ENCODE results near the gene SLMAP. TPM values are rescaled to one million over a fixed set of nuclear protein-coding genes. Genes with fewer than 3 reads are reported as not detected.

Gene SLMAP
- polyA plus RNA-seq, 12 donors = 48.9 to 102 (median 70.8) TPM; not detected in 1

- DNase-seq = no peak
Observed at GRCh38 chr3:57937092-57937491, 181.0 kb downstream of the SLMAP start.

- DNase-seq = no peak
Observed at GRCh38 chr3:57939775-57940174, 183.7 kb downstream of the SLMAP start.

DNA sequence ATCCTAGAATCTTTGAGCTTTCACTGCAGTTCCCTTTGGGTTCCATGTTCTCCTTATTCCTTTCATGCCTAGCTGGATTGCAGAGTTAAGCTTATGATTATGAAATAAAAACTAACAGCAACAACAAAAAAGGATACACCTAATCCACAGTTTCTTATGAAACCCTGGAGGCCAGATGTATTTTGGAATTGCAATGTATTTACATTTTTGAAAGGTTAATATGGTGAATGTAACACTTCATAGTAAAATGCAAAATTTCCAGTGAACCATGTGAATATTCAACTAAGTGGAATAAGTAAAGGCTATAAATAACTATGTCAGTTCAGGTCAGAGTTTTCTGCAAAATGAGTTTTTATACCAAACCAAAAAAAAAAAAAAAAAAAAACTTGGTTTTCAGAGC, 186.3 kb downstream of the SLMAP start:
- no peak for DNase-seq

DNA sequence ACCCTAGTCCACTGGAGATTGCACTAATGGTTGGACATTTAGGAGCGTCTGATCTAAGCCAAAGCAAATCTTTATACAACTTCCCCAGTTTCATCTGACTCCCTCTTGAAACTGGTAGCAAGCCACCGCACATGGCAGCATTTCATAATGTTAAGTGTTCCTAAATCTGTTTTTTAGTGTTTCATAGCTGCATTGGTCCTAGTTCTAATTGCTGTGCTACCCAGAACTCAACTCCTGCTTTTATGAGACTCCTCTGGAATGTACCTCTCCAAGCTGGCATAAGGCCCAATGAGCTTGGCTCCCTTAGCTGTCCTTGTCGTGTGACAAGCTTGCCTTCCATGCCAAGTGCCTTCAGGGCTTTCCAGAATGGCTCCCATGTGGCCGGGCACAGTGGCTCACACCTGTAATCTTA, 186.8 kb downstream of the SLMAP start:
- no peak for DNase-seq

- no peak for DNase-seq
Observed at GRCh38 chr3:57943525-57944495, 187.7 kb downstream of the SLMAP start.

DNA sequence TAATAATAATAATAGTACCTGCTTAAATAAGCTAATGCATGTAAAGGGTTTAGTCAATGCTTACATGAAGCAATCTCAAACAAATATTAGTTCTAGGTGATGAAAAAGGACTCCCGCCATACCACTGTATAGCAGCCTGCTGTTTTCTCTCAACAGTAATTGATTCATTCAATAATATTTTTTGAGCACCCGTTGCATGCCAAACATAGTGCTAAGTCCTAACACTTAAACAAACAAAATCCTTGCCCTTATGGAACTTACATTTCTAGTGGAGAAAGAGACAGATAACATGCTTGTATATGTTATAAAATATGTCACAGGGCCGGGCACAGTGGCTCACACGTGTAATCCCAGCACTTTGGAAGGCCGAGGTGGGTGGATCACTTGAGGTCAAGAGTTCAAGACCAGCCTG, 190.9 kb downstream of the SLMAP start:
- DNase-seq = no peak

DNA sequence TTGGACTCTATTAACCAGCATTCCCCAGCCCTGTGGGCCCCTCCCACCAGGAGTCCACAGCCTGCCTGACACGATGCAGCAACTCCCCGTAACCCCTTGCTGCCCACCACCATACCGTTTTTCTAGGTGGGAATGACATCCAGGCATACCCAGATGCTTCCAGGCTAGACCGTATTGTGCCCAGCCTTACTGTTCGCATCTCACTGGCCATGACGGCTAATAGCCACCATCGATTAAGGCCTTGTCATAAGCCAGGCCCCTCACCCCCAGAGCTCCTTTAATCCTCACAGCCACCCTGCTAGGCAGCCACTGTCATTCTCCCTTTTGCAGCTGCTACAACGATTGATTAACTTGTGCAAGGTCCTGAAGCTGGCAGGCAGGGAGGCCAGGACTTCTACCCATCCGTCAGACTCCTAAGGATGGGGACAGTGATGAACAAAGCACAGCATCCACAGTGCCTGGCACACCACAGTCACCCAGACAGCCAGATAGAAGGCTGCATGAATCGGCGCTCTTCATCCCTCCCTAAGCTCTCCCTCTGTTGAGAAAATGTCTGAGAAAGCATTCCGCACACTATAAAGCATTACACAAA, 192.1 kb downstream of the SLMAP start:
- no peak for DNase-seq

- no peak for DNase-seq
Observed at GRCh38 chr3:57948781-57949242, 192.7 kb downstream of the SLMAP start.

GRCh38 chr3:57949344-57949743, 193.2 kb downstream of the SLMAP start:
- no peak for DNase-seq

GRCh38 chr3:57949785-57950615, 193.9 kb downstream of the SLMAP start:
- DNase-seq = no peak

- peak; percentile 52 for DNase-seq
Observed at GRCh38 chr3:57951066-57951882, 195.2 kb downstream of the SLMAP start.

- DNase-seq = peak; percentile 45
Observed at GRCh38 chr3:57952208-57952631, 196.1 kb downstream of the SLMAP start.

DNA sequence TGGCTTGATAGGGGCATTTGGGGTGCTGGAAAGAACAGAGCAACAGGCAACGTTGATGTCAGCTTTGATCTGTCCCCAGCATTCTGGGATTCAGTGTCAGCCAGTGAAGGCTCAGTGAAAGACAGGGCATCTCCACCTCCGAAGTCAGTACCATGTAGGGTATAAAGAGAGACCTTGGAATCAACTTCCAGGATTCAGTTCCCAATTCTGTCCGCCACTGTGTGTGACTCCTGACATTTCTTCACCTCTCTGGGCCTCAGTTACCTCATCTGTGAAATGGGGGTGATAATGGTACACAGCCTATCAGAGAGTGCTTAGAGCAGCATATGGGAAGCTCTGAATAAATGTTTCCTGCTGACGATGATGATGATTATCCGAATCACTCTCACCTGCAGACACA, 196.5 kb downstream of the SLMAP start:
- DNase-seq = no peak

DNA sequence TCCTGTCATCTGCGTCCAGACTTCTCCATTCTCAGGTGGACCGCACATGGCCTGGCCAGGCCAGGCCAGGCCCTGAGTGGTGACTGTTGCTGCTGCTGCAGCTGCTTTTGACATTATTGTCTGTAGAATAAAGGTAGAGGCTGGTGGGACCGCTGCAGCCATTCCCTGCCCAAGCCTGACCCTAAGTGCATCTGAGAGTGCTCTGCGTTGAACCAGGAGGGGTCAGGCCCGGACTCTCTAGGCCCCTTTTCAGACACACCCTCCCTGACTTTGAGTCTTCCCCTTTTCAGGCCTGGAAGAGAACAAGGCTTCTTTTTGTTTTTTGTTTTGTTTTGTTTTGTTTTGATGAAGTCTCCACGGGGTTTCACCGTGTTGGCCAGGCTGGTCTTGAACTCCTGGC, 197.5 kb downstream of the SLMAP start:
- no peak for DNase-seq

GRCh38 chr3:57956119-57956832, 200.2 kb downstream of the SLMAP start:
- DNase-seq = no peak

DNA sequence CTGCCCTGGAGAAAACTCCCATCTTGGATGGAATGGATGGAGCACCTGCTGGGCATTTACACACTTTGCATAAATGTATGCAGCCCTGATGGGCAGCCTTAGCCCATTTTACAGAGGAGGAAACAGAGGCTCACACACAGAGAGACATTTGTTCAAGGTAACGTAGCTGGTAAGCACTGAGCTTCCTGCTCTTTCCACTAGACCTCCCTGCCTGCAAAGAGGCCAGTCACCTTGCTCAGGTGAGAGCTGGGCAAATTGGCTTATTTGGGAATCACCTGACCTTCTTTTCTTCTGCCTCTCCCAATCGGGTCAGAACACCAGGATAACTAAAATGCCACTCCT, 200.7 kb downstream of the SLMAP start:
- DNase-seq = no peak

GRCh38 chr3:57957824-57958223, 201.7 kb downstream of the SLMAP start:
- no peak for DNase-seq

GRCh38 chr3:57958642-57959422, 202.7 kb downstream of the SLMAP start:
- DNase-seq = no peak

- DNase-seq = peak; percentile 57
Observed at GRCh38 chr3:57959423-57960173, 203.5 kb downstream of the SLMAP start.

Data from muscle of arm (tissue), 12 donors.